GM19099 (cell line): ENCODE data around the gene SLC39A7.

ENCODE experiments used
- POLR2A ChIP-seq: IDR thresholded peaks from 3 replicates; pipeline ENCODE4 v1.6.1; 2011; ENCODE audit warnings: low read depth; ENCODE audit not compliant: insufficient read length; ENCODE audit errors: extremely low read depth

Gene SLC39A7

GRCh38 chr6:33192671-33193602 lies 7.7 kb upstream of the SLC39A7 start:
- TF ChIP-seq POLR2A: no peak

GRCh38 chr6:33193619-33194018 lies 7.0 kb upstream of the SLC39A7 start:
- TF ChIP-seq POLR2A: no peak

GRCh38 chr6:33194431-33194979 lies 6.2 kb upstream of the SLC39A7 start:
- TF ChIP-seq POLR2A: no peak

- TF ChIP-seq POLR2A: no peak
Measured at GRCh38 chr6:33195304-33196165, 5.1 kb upstream of the SLC39A7 start.

- no peak for TF ChIP-seq POLR2A
Measured at GRCh38 chr6:33197431-33198048, 3.1 kb upstream of the SLC39A7 start.

GRCh38 chr6:33198159-33198852 lies 2.4 kb upstream of the SLC39A7 start:
- TF ChIP-seq POLR2A: no peak

- TF ChIP-seq POLR2A: no peak
Measured at GRCh38 chr6:33198853-33199436, 1.7 kb upstream of the SLC39A7 start.

- no peak for TF ChIP-seq POLR2A
Measured at GRCh38 chr6:33199687-33200218, 914 bp upstream of the SLC39A7 start.

GRCh38 chr6:33201147-33201545 lies 479 bp downstream of the SLC39A7 start:
- TF ChIP-seq POLR2A: no peak

- no peak for TF ChIP-seq POLR2A
Measured at GRCh38 chr6:33201935-33202334, 1.3 kb downstream of the SLC39A7 start.

GRCh38 chr6:33202799-33203198 lies 2.1 kb downstream of the SLC39A7 start:
- no peak for TF ChIP-seq POLR2A

- TF ChIP-seq POLR2A: no peak
Measured at GRCh38 chr6:33203443-33204164, 2.9 kb downstream of the SLC39A7 start.

- no peak for TF ChIP-seq POLR2A
Measured at GRCh38 chr6:33204165-33204414, 3.4 kb downstream of the SLC39A7 start.

GRCh38 chr6:33204415-33205190 lies 3.9 kb downstream of the SLC39A7 start, which contains the start of gene HSD17B8:
Gene HSD17B8, plus strand, starts transcription at chr6:33204655. Its CDS starts 14 bp downstream, at chr6:33204669.
- peak; percentile 61 for TF ChIP-seq POLR2A
